ENCODE results near the gene ZFR.
"Not testable (repeated sequence)": the region's sequence is repeated elsewhere in the genome, so short reads cannot be mapped to it uniquely, and the experiment has no call there.

The ZFR gene

GRCh38 chr5:32444431-32445286, at the start of gene ZFR:
Gene ZFR, minus strand, starts transcription at chr5:32444740. Its CDS starts 82 bp downstream, at chr5:32444658.
- DNase-seq (ENCODE audit: low read depth): peak; percentile 90

GRCh38 chr5:32490972-32491557, 46.5 kb upstream of the ZFR start:
- no peak for DNase-seq (ENCODE audit: low read depth)

- DNase-seq (ENCODE audit: low read depth): peak; percentile 48
These were observed 45.4 kb upstream of the ZFR start for GRCh38 chr5:32489791-32490562.

GRCh38 chr5:32487424-32487823, 42.9 kb upstream of the ZFR start:
- no peak for DNase-seq (ENCODE audit: low read depth)

GRCh38 chr5:32487008-32487407, 42.5 kb upstream of the ZFR start:
- DNase-seq (ENCODE audit: low read depth): no peak

- DNase-seq (ENCODE audit: low read depth): no peak
These were observed 37.7 kb upstream of the ZFR start for GRCh38 chr5:32482193-32482592.

GRCh38 chr5:32479096-32479495, 34.6 kb upstream of the ZFR start:
- DNase-seq (ENCODE audit: low read depth): no peak

- no peak for DNase-seq (ENCODE audit: low read depth)
These were observed 32.4 kb upstream of the ZFR start for GRCh38 chr5:32476891-32477290.

GRCh38 chr5:32475334-32476097, 31.0 kb upstream of the ZFR start:
- no peak for DNase-seq (ENCODE audit: low read depth)

- DNase-seq (ENCODE audit: low read depth): no peak
These were observed 29.8 kb upstream of the ZFR start for GRCh38 chr5:32474209-32474854.

- no peak for DNase-seq (ENCODE audit: low read depth)
These were observed 28.5 kb upstream of the ZFR start for GRCh38 chr5:32473072-32473471.

- no peak for DNase-seq (ENCODE audit: low read depth)
These were observed 27.2 kb upstream of the ZFR start for GRCh38 chr5:32471784-32472183.

- no peak for DNase-seq (ENCODE audit: low read depth)
These were observed 20.5 kb upstream of the ZFR start for GRCh38 chr5:32465076-32465475.

GRCh38 chr5:32462618-32463017, 18.1 kb upstream of the ZFR start:
- DNase-seq (ENCODE audit: low read depth): no peak

- DNase-seq (ENCODE audit: low read depth): no peak
These were observed 17.0 kb upstream of the ZFR start for GRCh38 chr5:32461441-32462120.

- DNase-seq (ENCODE audit: low read depth): no peak
These were observed 16.2 kb upstream of the ZFR start for GRCh38 chr5:32460702-32461101.

GRCh38 chr5:32458880-32459495, 14.4 kb upstream of the ZFR start:
- no peak for DNase-seq (ENCODE audit: low read depth)

GRCh38 chr5:32455311-32455710, 10.8 kb upstream of the ZFR start:
- no peak for DNase-seq (ENCODE audit: low read depth)

GRCh38 chr5:32454821-32455220, 10.3 kb upstream of the ZFR start:
- no peak for DNase-seq (ENCODE audit: low read depth)

GRCh38 chr5:32453916-32454315, 9.4 kb upstream of the ZFR start:
- DNase-seq (ENCODE audit: low read depth): no peak

- DNase-seq (ENCODE audit: low read depth): not testable (repeated sequence)
These were observed 7.8 kb upstream of the ZFR start for GRCh38 chr5:32452316-32452715.
